Inferior parietal cortex (tissue), 1 donor: ENCODE data around the gene PEAK3.

ENCODE experiments used
- DNase-seq: peaks from one replicate; pipeline ENCODE4 v3.0.0-alpha.2; 2016; ENCODE audit errors: extremely low spot score

PEAK3 gene

DNA sequence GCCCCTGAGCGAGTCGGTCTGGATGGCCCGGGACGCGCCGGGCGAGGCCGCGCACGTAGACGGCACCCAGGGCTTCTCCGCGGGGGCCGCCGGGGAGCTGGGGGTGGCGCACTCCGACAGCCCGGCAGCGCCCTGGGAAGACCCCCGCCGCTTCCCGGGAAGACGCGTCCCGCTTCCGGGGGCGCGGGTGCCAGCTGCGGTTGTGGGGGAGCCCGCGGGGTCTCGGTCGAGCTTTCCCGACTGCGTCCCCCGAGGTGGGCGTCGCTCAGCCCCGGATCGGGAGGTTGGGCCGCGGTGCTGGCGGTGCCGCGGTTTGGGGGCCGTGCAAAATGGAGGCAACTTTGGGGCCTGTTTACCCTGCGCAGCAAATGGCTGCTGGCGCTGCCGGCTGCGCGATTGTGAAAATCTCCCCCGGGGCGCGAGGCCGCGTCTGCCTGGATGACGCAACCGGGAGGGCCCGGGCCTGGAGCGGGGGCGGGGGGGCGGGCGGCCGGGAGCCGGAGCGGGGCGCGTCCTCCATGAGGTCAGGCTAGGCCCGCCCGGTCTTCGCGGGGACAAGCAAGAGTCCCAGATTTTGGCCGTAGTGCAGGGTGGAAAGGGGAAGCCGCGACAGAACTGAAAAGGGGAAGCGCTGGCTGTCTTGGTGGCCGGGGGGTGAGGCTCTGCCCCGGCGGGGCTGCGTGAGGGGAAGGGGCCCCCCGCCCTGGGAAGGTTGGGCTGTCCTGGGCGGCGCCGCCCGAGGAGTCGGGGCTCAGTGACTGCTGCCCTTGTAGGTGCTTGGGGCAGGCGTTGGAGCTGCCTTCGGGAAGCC lies 11.3 kb downstream of the PEAK3 start:
- peak; percentile 39 for DNase-seq

DNA sequence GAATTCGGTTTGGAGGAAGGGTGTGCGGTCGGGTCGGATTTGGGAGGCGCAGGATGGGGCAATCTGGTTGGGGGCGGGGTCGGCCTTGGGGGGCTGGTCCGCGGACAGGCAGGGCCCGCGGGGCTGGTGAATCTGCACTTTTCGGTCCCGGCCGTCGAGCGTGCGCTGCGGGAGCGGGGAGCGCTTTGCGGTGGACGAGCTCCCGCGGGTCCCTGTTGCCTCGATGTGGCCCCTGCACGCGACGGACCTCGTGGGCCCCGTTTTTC lies 11.9 kb downstream of the PEAK3 start:
- DNase-seq = no peak

DNA sequence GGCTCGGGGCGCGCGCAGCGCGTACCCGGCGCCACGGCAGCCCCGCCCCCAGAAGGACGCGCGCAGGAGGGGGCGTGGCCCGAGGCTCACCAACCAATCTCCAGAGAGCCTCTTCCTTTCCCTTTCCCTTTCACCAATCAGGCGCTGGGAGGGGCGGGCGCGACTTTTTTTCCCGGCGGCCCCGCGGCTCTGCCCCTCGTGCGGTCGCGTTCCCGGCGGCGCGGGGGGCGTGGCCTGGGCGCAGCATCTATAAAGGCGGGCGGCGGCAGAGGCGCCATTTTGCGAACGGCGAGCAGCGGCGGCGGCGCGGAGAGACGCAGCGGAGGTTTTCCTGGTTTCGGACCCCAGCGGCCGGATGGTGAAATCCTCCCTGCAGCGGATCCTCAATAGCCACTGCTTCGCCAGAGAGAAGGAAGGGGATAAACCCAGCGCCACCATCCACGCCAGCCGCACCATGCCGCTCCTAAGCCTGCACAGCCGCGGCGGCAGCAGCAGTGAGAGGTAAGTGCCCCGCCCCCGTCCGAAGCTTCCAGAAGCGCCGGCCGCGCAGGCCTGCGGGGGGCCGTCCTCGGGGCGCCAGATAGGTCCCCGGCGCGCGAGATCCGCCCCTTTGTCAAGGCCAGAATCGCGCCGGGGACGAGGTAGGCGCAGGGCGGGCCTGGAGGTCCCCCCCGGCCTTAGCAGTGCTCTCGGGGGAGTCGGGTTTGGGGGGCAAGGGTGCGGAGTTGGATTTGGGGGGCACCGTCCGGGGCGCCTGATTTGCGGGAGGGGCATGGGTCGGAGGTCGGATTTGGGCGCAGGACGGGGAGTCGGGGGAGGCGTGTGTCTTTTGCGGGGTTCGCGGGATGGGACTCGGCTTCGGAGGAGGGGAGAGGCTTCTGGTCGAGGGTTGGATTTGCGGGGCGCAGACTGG lies 12.5 kb downstream of the PEAK3 start:
- peak; percentile 96 for DNase-seq

DNA sequence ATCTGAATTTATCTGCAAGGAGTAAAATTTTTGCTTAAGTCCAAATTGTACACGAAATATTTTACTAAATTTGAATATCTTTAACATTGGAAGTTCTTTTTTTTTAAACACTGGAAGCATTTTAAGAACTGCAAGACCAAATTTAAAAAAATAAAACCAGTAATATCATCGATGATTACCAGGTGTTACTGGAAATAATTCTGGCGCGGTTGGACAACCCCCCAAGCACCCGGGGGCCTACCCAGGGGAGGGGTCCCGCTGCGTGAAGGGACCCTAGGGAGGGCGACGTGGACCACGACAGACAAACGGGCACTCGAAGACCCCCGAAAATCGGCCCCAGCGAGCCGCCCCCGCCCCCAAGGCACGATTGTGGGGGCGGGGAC lies 13.1 kb downstream of the PEAK3 start:
- no peak for DNase-seq

DNA sequence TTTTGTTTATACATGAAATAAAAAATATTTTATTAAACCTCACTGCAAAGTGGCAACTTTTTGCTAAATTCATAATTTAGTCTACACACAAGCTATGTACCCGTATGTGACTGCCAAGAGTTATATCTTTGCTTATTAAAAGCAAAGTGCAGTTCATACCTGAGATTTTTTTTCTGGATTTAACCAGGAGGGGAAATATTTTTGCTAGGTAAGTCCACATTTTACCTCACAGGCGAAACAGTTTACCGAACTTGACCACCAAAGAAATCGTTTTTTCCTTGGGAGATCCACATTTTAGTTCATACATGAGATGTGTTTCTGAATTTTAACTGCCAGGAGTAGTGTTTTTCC lies 13.5 kb downstream of the PEAK3 start:
- no peak for DNase-seq

DNA sequence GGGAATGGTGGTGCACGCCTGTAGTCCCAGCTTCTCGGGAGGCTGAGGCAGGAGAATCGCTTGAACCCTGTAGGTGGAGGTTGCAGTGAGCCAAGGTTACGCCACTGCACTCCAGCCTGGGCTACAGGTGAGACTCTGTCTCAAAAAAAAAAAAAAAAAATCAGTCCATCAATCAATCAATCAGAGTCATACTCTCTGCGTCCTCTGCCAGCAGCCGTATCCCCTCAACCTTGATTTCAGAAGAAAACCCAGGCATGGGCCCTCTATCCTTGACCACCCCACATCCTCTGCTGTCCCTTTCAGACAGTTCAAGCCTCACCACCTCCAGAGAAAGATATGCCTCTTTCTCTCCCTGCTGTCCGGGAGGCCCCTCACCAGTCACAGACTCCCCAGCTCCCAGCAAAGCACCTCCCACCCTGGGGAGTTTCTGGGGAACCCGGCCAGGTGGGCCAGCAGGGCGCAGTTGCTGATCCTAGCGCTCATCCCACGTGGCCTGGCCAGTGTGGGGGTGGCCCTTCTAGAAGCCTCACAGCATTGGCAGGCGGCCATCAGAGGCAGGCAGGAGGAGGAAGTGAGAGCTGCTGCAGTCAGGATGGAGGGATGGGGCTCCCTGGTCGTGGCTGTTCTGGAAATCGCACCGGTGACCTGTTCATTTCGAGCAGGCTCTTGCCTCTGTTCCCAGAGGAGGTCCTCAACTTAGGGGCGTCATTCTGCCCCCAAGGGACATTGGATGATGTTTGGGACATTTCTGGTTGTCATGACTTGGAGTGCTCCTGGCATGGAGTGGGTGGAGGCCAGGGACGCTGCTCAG lies 15.6 kb downstream of the PEAK3 start:
- peak; percentile 69 for DNase-seq

- DNase-seq = no peak
Observed at GRCh38 chr19:2261438-2262172, 20.4 kb downstream of the PEAK3 start.

DNA sequence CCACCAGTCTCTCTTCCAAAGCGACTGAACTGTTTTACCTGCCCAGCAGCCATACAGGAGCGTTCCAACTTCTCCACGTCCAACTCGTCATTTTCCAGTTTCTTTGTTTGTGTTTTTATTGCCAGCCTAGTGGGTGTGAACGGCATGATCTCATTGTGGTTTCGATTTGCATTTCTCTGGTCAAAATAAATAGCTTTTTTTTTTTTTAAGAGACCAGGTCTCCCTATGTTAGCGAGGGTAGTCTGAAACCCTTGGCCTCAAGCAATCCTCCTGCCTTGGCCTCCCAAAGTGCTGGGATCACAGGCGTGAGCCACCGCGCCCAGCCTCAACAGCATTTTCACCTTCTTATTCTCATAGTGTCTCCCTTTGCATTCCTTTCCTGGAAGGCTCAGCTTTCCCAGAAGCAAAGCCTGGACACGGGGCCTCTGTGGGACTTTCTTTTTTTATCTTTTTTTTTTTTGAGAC lies 21.6 kb downstream of the PEAK3 start:
- DNase-seq = no peak

DNA sequence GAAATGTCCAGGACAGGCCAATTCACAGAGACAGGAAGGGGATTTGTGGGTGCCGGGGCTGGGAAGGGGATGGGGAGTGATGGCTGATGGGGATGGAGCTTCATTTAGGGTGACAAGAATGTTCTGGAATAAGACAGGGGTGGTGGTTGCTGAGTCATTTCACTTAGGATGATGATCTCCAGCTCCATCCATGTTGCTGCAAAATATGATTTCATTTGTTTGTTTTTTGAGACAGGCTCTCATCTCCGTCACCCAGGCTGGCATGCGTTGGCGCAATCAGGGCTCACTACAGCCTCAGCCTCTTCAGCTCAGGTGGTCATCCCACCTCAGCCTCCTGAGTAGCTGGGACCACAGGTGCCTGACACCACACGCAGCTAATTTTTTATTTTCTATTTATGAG lies 22.6 kb downstream of the PEAK3 start:
- no peak for DNase-seq

DNA sequence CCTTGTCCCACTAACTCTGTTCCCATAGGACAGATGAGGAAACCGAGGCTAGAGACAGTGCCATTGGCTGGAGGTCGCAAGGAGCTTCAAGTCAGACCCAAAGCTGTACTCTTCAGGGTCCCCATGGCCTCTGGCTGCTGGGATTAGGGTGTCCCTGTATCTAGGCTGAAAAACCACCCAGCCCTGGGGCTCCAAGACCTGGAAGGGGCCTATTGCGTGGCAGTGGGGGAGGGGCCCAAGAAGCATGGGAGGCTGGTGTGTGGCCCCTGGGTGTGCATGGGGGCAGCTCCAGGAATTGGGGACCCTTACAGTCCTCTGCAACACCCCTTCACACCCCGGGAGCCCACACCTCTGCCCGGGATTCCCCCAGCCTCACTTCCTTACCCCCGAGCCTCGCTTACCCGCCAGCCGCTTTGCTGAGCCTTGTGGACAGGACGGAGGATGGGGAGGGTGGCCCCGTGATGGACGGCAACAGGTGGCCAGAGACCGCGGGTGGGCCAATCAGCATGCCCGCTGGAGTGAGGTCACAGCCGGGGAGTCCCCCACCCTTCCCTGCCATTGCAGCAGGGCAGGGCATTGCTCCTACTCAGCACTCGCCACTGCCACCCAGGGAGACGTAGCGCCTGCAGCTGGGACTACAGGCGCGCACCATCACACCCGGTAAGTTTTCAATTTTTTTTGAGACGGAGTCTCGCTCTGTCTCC lies 25.8 kb downstream of the PEAK3 start, which contains the start of gene JSRP1:
JSRP1 (minus strand) TSS at position 436 of the 704 bp plus-strand sequence. CDS start 1,103 bp downstream, outside the sequence.
- no peak for DNase-seq

- DNase-seq = no peak
Observed at GRCh38 chr19:2255112-2255845, 26.7 kb downstream of the PEAK3 start.

- DNase-seq = no peak
Observed at GRCh38 chr19:2254064-2254872, 27.7 kb downstream of the PEAK3 start.

GRCh38 chr19:2253106-2254063 lies 28.6 kb downstream of the PEAK3 start:
- DNase-seq = no peak

- DNase-seq = no peak
Observed at GRCh38 chr19:2252797-2253105, 29.2 kb downstream of the PEAK3 start.

DNA sequence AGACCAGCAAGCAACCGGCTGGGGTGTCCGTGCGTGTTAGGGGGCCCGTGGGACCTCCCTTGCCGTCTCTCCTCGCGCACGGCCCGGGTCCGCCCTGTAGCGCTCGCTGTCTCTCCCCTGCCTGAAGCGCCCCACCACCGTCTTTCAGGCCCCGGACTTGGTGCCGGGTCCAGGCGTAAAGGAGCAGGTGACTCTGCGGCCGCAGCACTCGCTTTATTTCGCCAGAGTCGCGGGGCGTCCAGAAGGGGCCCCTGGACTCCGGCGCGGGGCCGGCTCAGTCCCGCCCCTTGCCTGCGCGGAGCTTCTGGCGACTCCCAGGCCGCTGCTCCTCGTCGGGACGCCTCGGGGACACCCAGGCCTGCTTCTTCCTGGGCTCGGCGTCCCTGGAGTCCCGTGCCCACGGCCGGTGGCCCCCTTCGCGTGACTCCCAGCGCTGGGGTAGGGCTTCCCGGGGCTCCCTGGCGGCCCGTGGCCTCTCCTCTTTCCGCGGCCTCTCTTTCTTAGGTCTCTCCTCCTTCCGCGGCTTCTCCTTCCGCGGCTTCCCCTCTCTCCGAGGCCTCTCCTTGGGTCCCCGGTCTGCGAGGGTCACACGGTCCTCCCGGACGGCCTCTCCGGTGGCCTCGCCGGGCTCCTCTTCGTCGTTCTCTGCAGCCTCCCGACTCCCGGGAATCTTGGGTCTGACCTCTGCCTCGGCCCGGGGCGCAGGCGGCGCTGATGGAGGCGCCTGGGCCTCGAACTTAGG lies 29.7 kb downstream of the PEAK3 start:
- no peak for DNase-seq

GRCh38 chr19:2251106-2252054 lies 30.6 kb downstream of the PEAK3 start:
- DNase-seq = no peak

- DNase-seq = no peak
Observed at GRCh38 chr19:2250766-2251105, 31.2 kb downstream of the PEAK3 start.
